ENCODE results near the gene GALNT18. TPM values are rescaled to one million over a fixed set of nuclear protein-coding genes. Genes with fewer than 3 reads are reported as not detected.

GALNT18 gene
- total and polyA plus RNA-seq, 2 experiments from 2014 or later: 4.3 to 10.8 TPM

GRCh38 chr11:11381471-11382105 lies 240.2 kb downstream of the GALNT18 start:
- peaks cover 16% of the 10 kb centered on the region; the same call in 1 of the 2 replicates for H3K9me2 ChIP-seq (ENCODE audit: insufficient read depth)
- H3K4me3 ChIP-seq: no peak overlapping the region
- Mint-ChIP-seq H3K27me3 (ENCODE audit: insufficient read depth, low read depth, poor library complexity) (peaks cover 14% of the 10 kb centered on the region), H3K4me1 (peaks cover 2% of the 10 kb centered on the region; the same call in 2 of the 3 replicates), H3K4me3 (no peak overlapping the region), H3K27ac (no peak overlapping the region), H3K36me3 (ENCODE audit: low read depth) (no peaks in the 10 kb centered on the region), H3K9me3 (peaks cover 6% of the 10 kb centered on the region; the same call in 1 of the 3 replicates)
- no peaks in the 10 kb centered on the region for H3K27me3 ChIP-seq (ENCODE audit: insufficient read depth)
- TF ChIP-seq STAT1 (IDR thresholded peaks at IDR 0.05; ENCODE audit: unreplicated experiment): no peak
- no peak for TF ChIP-seq ETS1 (IDR thresholded peaks at IDR 0.05)
- no peak for TF ChIP-seq CTCF (conservative IDR thresholded peaks at IDR 0.05; ENCODE audit: low read depth in 2 of 2)
- no peak for ATAC-seq
- no peaks in the 10 kb centered on the region for H4K20me1 ChIP-seq (replicated peaks; ENCODE audit: insufficient read depth)
- H3K36me3 ChIP-seq (ENCODE audit: insufficient read depth): no peaks in the 10 kb centered on the region
- no peak overlapping the region for H3K4me2 ChIP-seq
- H3K79me2 ChIP-seq (replicated peaks; ENCODE audit: insufficient read depth): no peaks in the 10 kb centered on the region
- no peaks in the 10 kb centered on the region for H3F3A ChIP-seq (replicated peaks; ENCODE audit: low read depth)
- no peak overlapping the region for H2AFZ ChIP-seq
- no peak for DNase-seq (ENCODE audit: low spot score)
- no peak overlapping the region for H3K27ac ChIP-seq (ENCODE audit: low read depth)
- H3K4me1 ChIP-seq (ENCODE audit: insufficient read depth): no peaks in the 10 kb centered on the region; the same call in 1 of the 2 replicates

GRCh38 chr11:11380883-11381282 lies 240.9 kb downstream of the GALNT18 start:
- H3K27me3 Mint-ChIP-seq (ENCODE audit: insufficient read depth, low read depth, poor library complexity): peaks cover 13% of the 10 kb centered on the region
- peaks cover 14% of the 10 kb centered on the region; the same call in 1 of the 2 replicates for H3K9me2 ChIP-seq (ENCODE audit: insufficient read depth)
- no peaks in the 10 kb centered on the region for H3K27me3 ChIP-seq (ENCODE audit: insufficient read depth)
- no peak overlapping the region for H2AFZ ChIP-seq
- no peak for TF ChIP-seq EZH2 (IDR thresholded peaks at IDR 0.05; ENCODE audit: low read depth, unreplicated experiment)
- no peak for TF ChIP-seq STAT1 (IDR thresholded peaks at IDR 0.05; ENCODE audit: unreplicated experiment)
- no peak for TF ChIP-seq ZNF331 (CRISPR knock-in tag; IDR thresholded peaks at IDR 0.05; ENCODE audit: low read depth)
- TF ChIP-seq ETS1 (IDR thresholded peaks at IDR 0.05): no peak
- no peak for TF ChIP-seq CREB1 (CRISPR knock-in tag; IDR thresholded peaks at IDR 0.05; ENCODE audit: low read depth)
- DNase-seq (ENCODE audit: low spot score): no peak
- no peaks in the 10 kb centered on the region for H3K4me1 Mint-ChIP-seq
- H3K27ac Mint-ChIP-seq: no peak overlapping the region
- H4K20me1 ChIP-seq (replicated peaks; ENCODE audit: insufficient read depth): no peaks in the 10 kb centered on the region
- no peaks in the 10 kb centered on the region for H3K4me1 ChIP-seq (ENCODE audit: insufficient read depth)
- no peaks in the 10 kb centered on the region for H3K36me3 Mint-ChIP-seq (ENCODE audit: low read depth)
- H3K36me3 ChIP-seq (ENCODE audit: insufficient read depth): no peaks in the 10 kb centered on the region
- H3K79me2 ChIP-seq (replicated peaks; ENCODE audit: insufficient read depth): no peaks in the 10 kb centered on the region
- no peaks in the 10 kb centered on the region for H3F3A ChIP-seq (replicated peaks; ENCODE audit: low read depth)
- no peak for ATAC-seq
- H3K4me2 ChIP-seq: no peak overlapping the region
- H3K27ac ChIP-seq (ENCODE audit: low read depth): no peak overlapping the region
- H3K4me3 Mint-ChIP-seq: no peak overlapping the region
- H3K4me3 ChIP-seq: no peak overlapping the region
- peaks cover 6% of the 10 kb centered on the region; the same call in 1 of the 3 replicates for H3K9me3 Mint-ChIP-seq
